HepG2 (cell line): ENCODE results near the gene SYT8. TPM values are rescaled to one million over a fixed set of nuclear protein-coding genes. Genes with fewer than 3 reads are reported as not detected.

ENCODE experiments used
- IKZF1 ChIP-seq: fragments of 450-650 bp; IDR thresholded peaks from 2 replicates; pipeline ENCODE4 v1.7.1; 2016
- MAFF ChIP-seq: IDR thresholded peaks from 2 replicates; pipeline ENCODE4 v1.6.1; 2011; ENCODE audit warnings: low read depth, low read length, improper control_type of control experiment
- NPAS2 ChIP-seq: sonication (generic); formaldehyde crosslinking; IDR thresholded peaks from 2 replicates; pipeline ENCODE4 v1.8.0; 2022; ENCODE audit warnings: mild to moderate bottlenecking, missing genetic modification reagents, borderline replicate concordance
- REST ChIP-seq, 2 experiments: IDR thresholded peaks; 2 replicates each; pipeline ENCODE4 v1.6.1; 2011 to 2012; ENCODE audit warnings: low read length in 2 of 2, borderline replicate concordance in 1 of 2, low read depth in 1 of 2, mild to moderate bottlenecking in 1 of 2, moderate library complexity in 1 of 2
- SMAD3 ChIP-seq: sonication (generic); formaldehyde crosslinking; IDR thresholded peaks from 2 replicates; pipeline ENCODE4 v1.4.0; 2020; ENCODE audit warnings: missing genetic modification reagents
- ZBTB38 ChIP-seq: sonication (generic); formaldehyde crosslinking; IDR thresholded peaks from 2 replicates; pipeline ENCODE4 v1.5.1; 2020; ENCODE audit warnings: mild to moderate bottlenecking, missing genetic modification reagents
- ZFP41 ChIP-seq: sonication (generic); formaldehyde crosslinking; IDR thresholded peaks from 2 replicates; pipeline ENCODE4 v1.4.0; 2020; ENCODE audit warnings: mild to moderate bottlenecking, missing genetic modification reagents, borderline replicate concordance
- ZFP62 ChIP-seq: sonication (generic); formaldehyde crosslinking; IDR thresholded peaks from 2 replicates; pipeline ENCODE4 v1.4.0; 2020; ENCODE audit warnings: missing genetic modification reagents
- ZNF10 ChIP-seq: sonication (generic); formaldehyde crosslinking; IDR thresholded peaks from 2 replicates; pipeline ENCODE4 v1.4.0; 2020; ENCODE audit warnings: mild to moderate bottlenecking, low read depth, missing genetic modification reagents, borderline replicate concordance
- polyA plus RNA-seq, 8 experiments: library from polyadenylated mRNA; depleted of rRNA in 3 of 8; stranded (reverse) in 7 of 8; unstranded in 1 of 8; fragments of >200 nt; fragmentation: Illumina TruSeq in 4 of 8; extraction: Trizol in 4 of 8; gene quantifications; 2 replicates each; pipeline versions ENCODE4 v1.2.1 to v1.2.3, GENCODE V29; 2011 to 2016; ENCODE audit warnings: low read depth in 4 of 8, missing spikeins in 1 of 8, mixed read lengths in 1 of 8; ENCODE audit not compliant: insufficient read depth in 1 of 8
- total RNA-seq, 5 experiments: library from RNA; depleted of rRNA; stranded (reverse); fragments of >200 nt; fragmentation: Illumina TruSeq; extraction: Trizol; gene quantifications; 2 replicates each; pipeline ENCODE4 v1.2.3, GENCODE V29; 2016; ENCODE audit warnings: low read depth in 1 of 5

SYT8 gene
- total and polyA plus RNA-seq, 2 of the 13 experiments (the other 11 are each of a cell fraction or from before 2014, with no cell fraction given), result 0.60 to 2.3 TPM

- TF ChIP-seq REST (IDR thresholded peaks at IDR 0.05; ENCODE audit: borderline replicate concordance in 1 of 2, low read depth in 1 of 2, low read length in 2 of 2) (no peak), ZBTB38 (CRISPR knock-in tag) (peak; percentile 33; the same call in 1 of the 2 replicates), SMAD3 (CRISPR knock-in tag) (no peak), MAFF (no peak), ZNF10 (CRISPR knock-in tag) (no peak), ZFP41 (CRISPR knock-in tag) (no peak), IKZF1 (no peak), ZFP62 (CRISPR knock-in tag) (no peak), NPAS2 (CRISPR knock-in tag) (no peak)
- TF ChIP-seq, all 625 proteins: peak for 7
Measured at GRCh38 chr11:1839924-1840779, 5.4 kb downstream of the SYT8 start (continued).
